NCI-H526 treated with DMSO at 0.1 percent for 48 hours (cell line): ENCODE data around the gene MYO1B.

Experiments used
- DNase-seq: peaks from one replicate; lab custom pipeline; 2025; lab: John Stamatoyannopoulos, UW

The MYO1B gene

DNA sequence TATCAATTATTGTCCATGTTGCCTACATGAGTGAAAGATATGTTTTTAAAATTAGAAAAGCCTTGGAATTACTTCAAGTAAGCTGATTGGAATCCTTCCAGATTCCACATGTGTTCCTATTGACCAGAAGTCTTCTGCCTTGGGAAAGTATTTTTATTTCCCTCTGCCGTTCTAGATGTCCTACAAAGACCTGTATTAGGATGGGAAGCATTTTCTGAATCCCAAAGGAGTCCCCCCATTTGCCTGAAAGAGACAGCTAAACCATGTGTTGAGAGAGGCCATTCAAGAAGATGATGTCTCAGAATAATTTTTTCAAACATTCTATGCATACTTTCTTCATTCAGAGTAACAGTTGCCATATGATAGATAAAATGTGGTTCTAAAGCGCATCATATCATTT, 19.0 kb upstream of the MYO1B start:
- DNase-seq: no peak

DNA sequence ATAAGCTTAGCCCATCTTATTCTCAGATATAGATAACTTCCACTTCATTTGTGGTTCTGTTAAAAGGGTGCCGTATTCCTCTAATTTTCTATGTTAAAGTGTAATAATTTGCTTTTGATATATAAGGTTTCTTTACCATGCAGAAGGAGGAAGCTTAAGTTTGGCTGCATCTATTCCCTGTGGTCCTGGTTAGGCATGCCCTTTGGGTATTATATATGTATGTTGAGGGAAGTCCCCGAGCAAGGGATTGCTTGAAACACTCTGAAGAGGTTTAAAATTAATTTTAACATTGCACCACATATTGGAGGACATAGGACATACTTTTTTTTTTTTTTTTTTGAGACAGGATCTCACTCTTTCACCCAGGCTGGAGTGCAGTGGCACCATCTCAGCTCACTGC, 16.9 kb upstream of the MYO1B start:
- DNase-seq: no peak

DNA sequence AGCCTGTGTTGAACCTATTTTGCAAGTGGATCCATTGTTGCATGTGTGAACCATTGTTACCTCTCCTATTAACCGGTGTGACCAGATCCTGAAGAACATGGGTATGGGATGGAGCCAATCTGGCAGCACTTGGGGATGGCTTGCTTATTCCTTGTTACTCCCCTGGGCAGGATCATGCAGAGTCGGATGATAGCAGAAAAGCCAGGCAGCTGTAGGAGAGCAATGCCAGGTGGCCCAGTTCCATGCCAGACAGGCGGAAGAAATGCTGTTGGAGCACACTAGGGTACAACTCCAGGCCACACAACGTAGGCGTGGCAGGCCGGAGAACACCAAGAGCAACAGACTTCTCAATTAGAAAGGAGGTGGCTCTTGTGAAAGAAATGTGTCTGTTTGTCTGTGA, 16.3 kb upstream of the MYO1B start:
- DNase-seq: no peak

GRCh38 chr2:191230174-191230573, 15.0 kb upstream of the MYO1B start:
- DNase-seq: no peak

DNA sequence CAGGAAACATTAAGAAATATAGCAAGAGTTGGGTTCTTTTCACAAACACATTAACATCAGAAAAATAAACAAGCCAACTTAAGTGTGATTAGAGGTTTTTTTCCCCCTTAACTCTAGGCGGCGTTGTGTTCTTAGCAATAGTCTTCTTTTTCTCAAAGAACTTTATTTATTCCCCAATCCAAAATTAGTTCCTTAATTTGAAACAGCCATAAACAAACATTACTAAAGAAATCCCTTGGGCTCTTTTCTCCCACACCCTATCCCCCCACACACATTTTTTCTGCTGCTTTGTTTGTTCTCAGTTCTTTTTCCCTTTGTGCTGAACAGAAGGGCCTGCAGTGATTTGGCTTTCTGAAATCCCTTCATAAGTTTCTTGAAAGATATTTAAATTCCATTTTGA, 13.2 kb upstream of the MYO1B start:
- no peak for DNase-seq

DNA sequence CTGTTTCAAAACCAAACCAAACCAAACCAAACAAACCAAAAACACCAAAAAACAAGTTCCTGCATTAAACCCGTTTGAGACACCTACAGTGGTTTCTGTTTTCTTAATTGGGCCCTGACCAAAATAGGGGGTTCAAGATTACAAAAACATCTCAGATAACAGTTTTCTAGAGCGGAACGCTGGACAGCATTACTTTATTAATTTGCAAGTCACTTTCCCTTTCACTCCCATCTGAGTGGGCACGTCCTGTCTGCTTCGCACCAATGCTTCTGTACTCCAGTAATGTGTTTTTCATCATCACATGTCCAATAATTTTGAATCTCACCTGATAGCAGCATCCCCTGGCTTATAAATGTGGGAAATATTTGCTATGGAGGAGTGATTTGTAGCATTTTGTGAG, 11.7 kb upstream of the MYO1B start:
- no peak for DNase-seq

GRCh38 chr2:191234376-191234775, 10.8 kb upstream of the MYO1B start:
- no peak for DNase-seq

- DNase-seq: no peak
Observed at GRCh38 chr2:191240871-191241270, 4.3 kb upstream of the MYO1B start.

DNA sequence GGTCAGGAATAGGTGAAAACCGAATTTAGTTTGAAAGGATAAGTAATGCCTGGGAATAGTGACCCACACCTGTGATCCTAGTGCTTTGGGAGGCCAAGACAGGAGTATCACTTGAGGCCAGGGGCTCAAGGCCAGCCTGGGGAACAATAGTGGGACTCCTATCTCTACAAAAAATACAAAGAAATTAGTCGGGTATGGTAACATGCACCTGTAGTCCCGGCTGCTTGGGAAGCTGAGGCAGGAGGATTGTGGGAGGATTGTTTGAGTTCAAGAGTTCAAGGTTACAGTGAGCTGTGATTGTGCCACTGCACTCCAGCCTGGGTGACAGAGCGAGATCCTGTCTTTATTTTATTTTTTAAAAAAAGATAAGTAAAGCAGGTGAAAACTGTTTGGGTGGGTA, 3.8 kb upstream of the MYO1B start:
- no peak for DNase-seq

DNA sequence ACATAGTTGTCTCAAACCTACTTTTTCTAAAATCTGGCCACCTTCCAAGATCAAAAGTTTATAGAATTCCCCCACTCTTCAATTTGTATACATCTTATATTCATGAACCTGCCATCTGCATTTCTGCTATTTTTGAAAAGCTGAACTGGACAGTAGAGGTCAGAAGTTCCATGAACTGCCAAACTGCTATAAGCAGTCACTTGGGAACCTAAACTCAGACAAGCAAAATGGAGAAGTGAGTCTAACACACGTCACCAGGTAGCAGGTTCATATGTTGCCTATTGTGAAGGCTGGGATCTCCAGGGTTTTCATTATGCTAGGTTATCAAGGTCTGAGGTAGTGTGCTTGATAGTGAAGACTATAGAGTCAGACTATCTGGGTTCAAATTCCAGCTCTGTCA, 2.0 kb upstream of the MYO1B start:
- no peak for DNase-seq

- DNase-seq: no peak
Observed at GRCh38 chr2:191244350-191244749, 854 bp upstream of the MYO1B start.

GRCh38 chr2:191245869-191246531, 796 bp downstream of the MYO1B start:
- peak; percentile 52 for DNase-seq

GRCh38 chr2:191246820-191247380, 1.7 kb downstream of the MYO1B start:
- no peak for DNase-seq

GRCh38 chr2:191247381-191248057, 2.3 kb downstream of the MYO1B start:
- peak; percentile 77 for DNase-seq

GRCh38 chr2:191249156-191249813, 4.1 kb downstream of the MYO1B start:
- DNase-seq: no peak

DNA sequence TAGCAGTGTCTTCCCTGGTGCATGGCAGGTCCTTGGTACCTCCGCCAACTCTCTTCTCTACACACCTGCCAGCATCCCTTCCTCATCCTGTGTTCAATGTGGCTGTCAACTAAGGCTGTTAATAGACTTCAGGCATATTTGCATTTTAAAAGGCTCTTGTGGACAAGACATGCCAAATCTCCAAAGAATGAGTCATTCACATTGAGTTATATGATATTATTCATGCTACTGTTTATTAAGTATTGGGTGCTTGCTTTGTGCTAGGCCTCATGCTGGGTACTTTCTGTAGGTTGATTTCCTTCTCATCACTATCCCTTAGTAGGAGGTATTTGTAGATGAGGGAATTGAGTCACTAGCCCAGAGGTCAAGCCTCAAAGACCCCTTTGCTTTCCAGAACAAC, 5.2 kb downstream of the MYO1B start:
- DNase-seq: no peak

DNA sequence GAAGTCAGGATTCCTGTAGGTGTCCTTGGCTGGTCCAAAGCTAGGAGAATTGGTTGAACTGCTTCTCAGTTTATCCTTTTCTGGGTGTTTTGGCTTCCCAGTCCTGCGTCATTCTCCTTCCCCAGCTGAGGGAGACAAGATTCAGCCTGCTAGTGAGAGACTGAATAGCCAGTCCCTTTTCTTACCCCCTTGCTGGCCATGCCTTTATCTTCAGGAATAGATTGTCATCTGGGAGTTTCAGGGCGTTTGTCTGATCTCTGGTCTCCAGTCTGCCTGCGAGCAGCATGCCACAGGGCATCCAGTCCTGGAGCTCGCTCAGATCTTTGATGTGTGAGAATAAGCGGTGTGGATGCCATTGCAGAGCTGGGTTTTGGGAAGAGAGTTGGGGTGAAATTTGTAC, 5.8 kb downstream of the MYO1B start:
- DNase-seq: no peak

DNA sequence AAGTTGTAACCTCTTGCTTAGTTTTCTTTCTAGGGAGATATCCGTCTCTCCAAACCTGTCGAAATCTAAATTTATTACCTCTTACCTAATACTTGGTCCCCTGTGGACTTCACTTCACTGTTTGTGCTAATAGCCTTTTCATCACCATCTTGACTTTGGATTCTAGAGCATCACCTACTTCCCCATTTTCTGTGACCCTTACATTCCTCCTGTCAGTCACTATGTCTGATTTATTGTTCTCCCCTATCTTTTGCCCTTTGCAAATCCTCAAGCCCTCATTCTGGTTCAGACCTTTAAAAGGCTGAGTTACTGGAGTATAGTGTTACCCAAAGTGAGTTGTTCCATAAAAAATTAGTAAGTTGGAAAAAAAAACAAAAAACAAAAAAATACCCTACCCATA, 7.5 kb downstream of the MYO1B start:
- no peak for DNase-seq

DNA sequence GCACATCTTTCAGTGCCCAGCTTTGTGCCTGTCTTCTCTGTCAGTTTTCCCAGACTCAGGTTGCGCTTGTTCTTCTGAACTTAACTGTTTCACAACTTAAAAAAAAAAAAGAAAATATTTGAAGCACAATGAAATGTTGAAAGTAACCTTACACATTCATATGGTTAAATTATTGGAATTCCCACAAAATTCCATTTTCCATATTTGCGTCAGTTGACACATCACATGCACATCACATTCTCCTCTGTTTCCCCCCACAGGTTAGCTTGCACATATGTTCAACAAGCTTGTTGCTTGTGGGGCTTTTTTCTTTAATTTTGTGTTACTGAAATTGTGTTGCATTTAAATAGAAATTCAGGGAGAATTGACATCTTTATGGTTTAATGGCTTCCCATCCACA, 8.3 kb downstream of the MYO1B start:
- DNase-seq: no peak

DNA sequence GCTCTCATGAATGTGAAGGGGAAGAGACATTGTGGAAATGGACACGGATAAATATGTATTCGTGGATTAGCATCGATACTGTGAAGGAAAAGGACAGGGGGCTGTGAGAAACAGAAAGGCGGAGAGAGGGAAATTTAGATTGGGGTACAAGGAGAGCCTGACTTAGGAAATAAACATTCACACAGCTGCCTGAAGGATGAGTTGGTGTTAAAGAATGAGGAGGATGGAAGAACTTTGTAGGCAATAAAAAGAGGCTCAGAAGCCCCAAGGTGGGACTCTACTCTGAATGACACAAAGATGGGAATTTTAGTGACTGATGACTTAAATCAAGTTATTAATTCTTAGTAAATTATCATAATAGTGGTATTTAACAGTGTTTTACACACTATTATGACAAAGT, 10.1 kb downstream of the MYO1B start:
- no peak for DNase-seq

DNA sequence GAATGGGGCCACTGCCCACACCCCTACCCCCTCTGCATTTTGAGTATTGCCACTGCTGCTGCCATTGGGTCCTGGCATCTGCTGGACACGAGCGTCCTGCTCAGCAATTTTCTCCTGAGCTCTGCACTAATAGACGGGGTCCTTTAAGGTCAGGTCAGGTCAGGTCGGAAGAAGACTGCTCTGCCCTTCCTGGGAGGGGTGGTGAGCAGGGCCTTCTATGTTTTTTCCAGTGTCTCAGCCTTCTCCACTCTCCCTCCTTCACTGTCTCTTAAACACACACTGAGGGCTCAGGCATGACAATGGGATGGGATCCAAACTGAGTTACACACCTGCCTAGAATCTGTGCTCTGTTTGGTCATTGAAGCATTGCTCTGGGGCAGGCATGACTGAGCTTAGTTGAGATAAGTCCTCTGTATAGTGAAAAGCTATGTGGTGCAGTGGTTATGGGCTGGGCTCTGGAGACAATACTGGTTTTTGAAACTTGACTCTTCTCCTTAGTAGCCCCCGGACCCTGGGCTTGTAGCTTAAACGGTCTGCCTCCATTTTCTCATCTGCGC, 10.6 kb downstream of the MYO1B start:
- no peak for DNase-seq

DNA sequence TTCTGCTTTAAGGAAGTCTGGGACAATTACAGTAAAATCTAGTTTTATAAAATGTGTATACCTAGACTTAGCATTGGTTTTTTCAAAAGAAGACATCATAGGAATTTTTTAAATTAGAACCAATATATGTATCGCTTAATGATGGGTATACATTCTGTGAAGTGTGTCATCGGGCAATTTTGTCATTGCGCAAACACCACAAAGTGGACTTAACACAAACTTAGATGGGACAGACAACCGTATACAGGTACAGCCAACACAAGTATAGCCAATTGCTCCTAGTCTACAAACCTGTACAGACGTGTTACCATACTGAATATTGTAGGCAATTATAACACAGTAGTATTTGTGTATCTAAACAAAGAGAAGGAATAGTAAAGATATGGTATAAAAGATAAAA, 12.7 kb downstream of the MYO1B start:
- no peak for DNase-seq

DNA sequence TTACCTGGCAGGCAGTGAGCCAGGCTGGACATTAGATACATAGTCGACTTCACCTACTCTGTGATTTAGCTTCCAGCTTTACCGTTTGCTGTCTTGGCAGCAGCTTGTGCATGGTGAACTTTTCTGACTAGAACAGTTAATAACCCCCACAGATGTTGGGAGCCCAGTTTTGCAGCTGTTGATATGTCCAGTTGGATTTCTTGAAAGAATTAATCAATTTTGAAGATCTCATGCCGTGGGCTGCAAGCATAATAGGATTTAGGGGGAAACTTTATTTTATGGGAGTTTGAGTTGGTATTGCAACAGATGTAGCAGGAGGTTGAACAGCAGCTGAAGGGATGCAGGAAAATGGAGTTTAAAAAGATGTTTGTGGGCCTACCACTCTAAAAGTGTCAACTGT, 13.8 kb downstream of the MYO1B start:
- DNase-seq: no peak
